ENCODE data around the gene TGIF2. TPM values are rescaled to one million over a fixed set of nuclear protein-coding genes. Genes with fewer than 3 reads are reported as not detected.

Gene TGIF2
- total RNA-seq, 1 experiment from 2014 or later: 20.9 TPM

Small RNAs within 50 kb of the gene (small RNA-seq; reads per million reads assigned to genes)
- gene RF00017: not detected

Other genes starting within 250 kb of the TGIF2 start
- gene MYL9, start 32.1 kb upstream of the TGIF2 start, total RNA-seq (2014; rRNA removed; shearing (Covaris generic)): 3.8 and 10.0 TPM in 2 replicates
- gene RAB5IF, start 32.2 kb downstream of the TGIF2 start, total RNA-seq (2014; rRNA removed; shearing (Covaris generic)): 173 and 194 TPM in 2 replicates
- gene SLA2, start 72.6 kb downstream of the TGIF2 start, total RNA-seq (2014; rRNA removed; shearing (Covaris generic)): not detected in 2 replicates
- 20.7 and 36.6 TPM in 2 replicates for gene NDRG3, start 172.5 kb downstream of the TGIF2 start, total RNA-seq (2014; rRNA removed; shearing (Covaris generic))
- 24.4 and 25.5 TPM in 2 replicates for gene DSN1, start 200.2 kb downstream of the TGIF2 start, total RNA-seq (2014; rRNA removed; shearing (Covaris generic))

Measured in HT1080 (cell line).